ENCODE results near the gene SELENOW.
"Not testable (repeated sequence)": the region's sequence is repeated elsewhere in the genome, so short reads cannot be mapped to it uniquely, and the experiment has no call there.

SELENOW gene

GRCh38 chr19:47786566-47786965 is 8.1 kb downstream of the SELENOW start:
- ATAC-seq, result no peak

GRCh38 chr19:47787307-47787706 is 8.8 kb downstream of the SELENOW start:
- DNase-seq, ATAC-seq: not testable (repeated sequence)

More at GRCh38 chr19:47786566-47786965, 8.1 kb downstream of the SELENOW start:
- DNase-seq, result no peak

- not testable (repeated sequence) for ATAC-seq, DNase-seq
These were observed 11.3 kb downstream of the SELENOW start for GRCh38 chr19:47789811-47790210.

- ATAC-seq (peak; percentile 66), DNase-seq (peak; percentile 95)
These were observed 11.9 kb downstream of the SELENOW start for GRCh38 chr19:47790398-47790814.

- ATAC-seq, result no peak
- no peak for DNase-seq
These were observed 14.1 kb downstream of the SELENOW start for GRCh38 chr19:47792616-47793015.

GRCh38 chr19:47794526-47794925 is 16.0 kb downstream of the SELENOW start:
- no peak for ATAC-seq

GRCh38 chr19:47796785-47797184 is 18.3 kb downstream of the SELENOW start:
- DNase-seq (no peak), ATAC-seq (no peak)

More at GRCh38 chr19:47794526-47794925, 16.0 kb downstream of the SELENOW start:
- no peak for DNase-seq

GRCh38 chr19:47797996-47798903 is 19.7 kb downstream of the SELENOW start:
- DNase-seq, result no peak
- ATAC-seq, result no peak

GRCh38 chr19:47798904-47799266 is 20.4 kb downstream of the SELENOW start:
- ATAC-seq (no peak), DNase-seq (no peak)

- no peak for ATAC-seq
- no peak for DNase-seq
These were observed 22.8 kb downstream of the SELENOW start for GRCh38 chr19:47801270-47801669.

GRCh38 chr19:47802521-47803043 is 24.1 kb downstream of the SELENOW start:
- DNase-seq (no peak), ATAC-seq (no peak)

GRCh38 chr19:47803148-47803547 is 24.6 kb downstream of the SELENOW start:
- ATAC-seq, DNase-seq: not testable (repeated sequence)

- not testable (repeated sequence) for DNase-seq, ATAC-seq
These were observed 25.2 kb downstream of the SELENOW start for GRCh38 chr19:47803671-47804070.

GRCh38 chr19:47804451-47804850 is 25.9 kb downstream of the SELENOW start, which contains the start of gene TPRX1:
TPRX1 (minus strand) TSS chr19:47804551; CDS start chr19:47804539, 12 bp downstream.
- not testable (repeated sequence) for ATAC-seq, DNase-seq

- ATAC-seq (no peak), DNase-seq (no peak)
These were observed 26.8 kb downstream of the SELENOW start for GRCh38 chr19:47805313-47805712.

GRCh38 chr19:47806435-47806834 is 27.9 kb downstream of the SELENOW start:
- no peak for ATAC-seq
- no peak for DNase-seq

GRCh38 chr19:47813304-47813994 is 34.9 kb downstream of the SELENOW start:
- DNase-seq, result peak; percentile 91
- ATAC-seq, result peak; percentile 81

- DNase-seq (no peak), ATAC-seq (no peak)
These were observed 35.5 kb downstream of the SELENOW start for GRCh38 chr19:47813995-47814328.

- DNase-seq, ATAC-seq: not testable (repeated sequence)
These were observed 37.8 kb downstream of the SELENOW start for GRCh38 chr19:47816270-47816669.

GRCh38 chr19:47818221-47818620 is 39.7 kb downstream of the SELENOW start:
- DNase-seq, ATAC-seq: not testable (repeated sequence)

- DNase-seq, result no peak
- no peak for ATAC-seq
These were observed 41.4 kb downstream of the SELENOW start for GRCh38 chr19:47819858-47820257.

- DNase-seq, result no peak
- ATAC-seq, result no peak
These were observed 41.9 kb downstream of the SELENOW start for GRCh38 chr19:47820410-47820809.

All from stimulated activated naive CD8-positive, alpha-beta T cell treated with anti-CD3 and anti-CD28 coated beads, Interleukin-15, Interleukin-2, amounts not matched to agents 100 U/mL and 50 U/mL, for 24 hours (primary cell).